ENCODE measurements around the gene KDELR3. TPM values are rescaled to one million over a fixed set of nuclear protein-coding genes. Genes with fewer than 3 reads are reported as not detected.

Gene KDELR3
- total RNA-seq, 1 experiment from 2014 or later, result 7.3 TPM

- DNase-seq, result no peak
Measured at GRCh38 chr22:38456272-38456835, 11.5 kb upstream of the KDELR3 start.

More at GRCh38 chr22:38456272-38456835, 11.5 kb upstream of the KDELR3 start:
- no peak overlapping the region for H2BK120ac ChIP-seq (ENCODE audit: low read depth, low read length, poor library complexity, severe bottlenecking)
- no peak overlapping the region for H4K91ac ChIP-seq (ENCODE audit: insufficient read length, low read depth, low read length)
- no peak overlapping the region for H3K23ac ChIP-seq (ENCODE audit: insufficient read length, low read depth, low read length)
- H3K27me3 ChIP-seq (ENCODE audit: insufficient read depth, low read length), result peaks cover 19% of the 10 kb centered on the region
- no peak overlapping the region for H2BK20ac ChIP-seq (ENCODE audit: low read depth, low read length, poor library complexity, severe bottlenecking)
- no peak overlapping the region for H4K5ac ChIP-seq (ENCODE audit: insufficient read length, low read depth, low read length)
- H3K9ac ChIP-seq (ENCODE audit: extremely low read depth, insufficient read length, low read length), result no peak overlapping the region
- no peaks in the 10 kb centered on the region for H3K9me3 ChIP-seq (ENCODE audit: control insufficient read depth, low read depth, low read length)
- Mint-ChIP-seq H3K36me3 (ENCODE audit: insufficient read depth in 1 of 3, low read depth in 3 of 3) (no peaks in the 10 kb centered on the region; a peak in 2 of 7 replicates), H3K4me1 (peaks cover 25 to 41% of the 10 kb centered on the region in 2 experiments), H3K9me3 (no peaks in the 10 kb centered on the region; a peak in 1 of 5 replicates), H3K27ac (no peak overlapping the region), H3K4me3 (peak overlapping the region; percentile 48 to 77), H3K27me3 (ENCODE audit: low read depth) (peaks cover 90% of the 10 kb centered on the region)
- H3T11ph ChIP-seq (ENCODE audit: low read length), result no peak overlapping the region
- no peak overlapping the region for H3K27ac ChIP-seq (ENCODE audit: insufficient read length, low read depth, low read length)
- no peak for TF ChIP-seq CTCF (conservative IDR thresholded peaks at IDR 0.05)
- H2BK12ac ChIP-seq (ENCODE audit: insufficient read length, low read depth, low read length), result no peak overlapping the region
- no peak overlapping the region for H2BK15ac ChIP-seq (ENCODE audit: low read depth, low read length)
- peak overlapping the region; percentile 22 for H3K4me2 ChIP-seq (ENCODE audit: insufficient read depth, insufficient read length, low read length)
- H2BK5ac ChIP-seq (ENCODE audit: insufficient read length, low read length), result no peak overlapping the region
- no peak overlapping the region for H3K14ac ChIP-seq (ENCODE audit: insufficient read depth, low read length)
- peaks cover 3% of the 10 kb centered on the region; the same call in 1 of the 2 replicates for H3K4me1 ChIP-seq (ENCODE audit: insufficient read depth, low read length)
- H3K23me2 ChIP-seq (ENCODE audit: insufficient read length, low read depth, low read length, poor library complexity, severe bottlenecking), result peaks cover 12% of the 10 kb centered on the region
- no peak overlapping the region for H2AK5ac ChIP-seq (ENCODE audit: insufficient read length, low read length)
- no peak overlapping the region for H3K56ac ChIP-seq (ENCODE audit: insufficient read length, low read depth, low read length)
- no peaks in the 10 kb centered on the region for H3K79me2 ChIP-seq (ENCODE audit: insufficient read depth, low read length)
- H2AFZ ChIP-seq (ENCODE audit: low read length), result no peak overlapping the region
- H3K79me1 ChIP-seq (ENCODE audit: insufficient read depth, low read depth, low read length, poor library complexity, severe bottlenecking), result no peaks in the 10 kb centered on the region
- no peak overlapping the region for H3K18ac ChIP-seq (ENCODE audit: insufficient read length, low read depth, low read length)
- no peak overlapping the region for H3K4ac ChIP-seq (ENCODE audit: low read depth, low read length)
- no CpG with 5 or more reads among the region's 17 CpGs for WGBS (ENCODE audit: extremely low coverage, insufficient read length, low lambda C conversion rate)
- no peaks in the 10 kb centered on the region for H4K20me1 ChIP-seq (ENCODE audit: control insufficient read depth, insufficient read depth, insufficient read length)
- no peak overlapping the region for H4K8ac ChIP-seq (replicated peaks; ENCODE audit: insufficient read length, low read depth, low read length)

Data from H9 (cell line).